Ovary (tissue), 1 donor: Measurements from ENCODE around the gene WDR93.

ENCODE experiments used
- EP300 ChIP-seq: sonication (generic); formaldehyde crosslinking; IDR thresholded peaks from one replicate; pipeline ENCODE4 v1.6.1; 2017; ENCODE audit warnings: antibody characterized with exemption
- POLR2A ChIP-seq: fragments of 450-650 bp; IDR thresholded peaks from one replicate; pipeline ENCODE4 v1.6.1; 2017; ENCODE audit warnings: antibody characterized with exemption, mild to moderate bottlenecking, moderate library complexity

DNA sequence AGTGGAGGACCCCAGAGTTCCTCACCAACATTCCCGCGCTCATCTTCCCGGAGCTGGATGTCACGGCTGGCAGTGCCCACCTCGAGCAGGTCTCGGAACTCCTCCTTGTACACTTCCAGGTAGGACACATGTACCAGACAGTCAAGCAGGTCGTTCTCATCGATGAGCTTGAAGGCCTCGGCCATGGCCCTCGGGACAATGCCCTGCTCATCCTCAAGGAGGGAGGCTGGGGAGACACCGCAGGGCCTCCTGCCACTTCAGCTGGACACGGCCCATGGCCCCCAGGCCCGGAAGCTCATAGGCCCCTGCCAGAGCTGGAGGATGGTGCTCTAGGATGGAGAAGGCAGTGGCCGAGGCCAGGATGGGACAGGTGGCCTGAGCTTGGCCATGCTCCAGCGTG, 40.9 kb upstream of the WDR93 start:
- TF ChIP-seq EP300: no peak
- no peak for TF ChIP-seq POLR2A
